Activated CD8-positive, alpha-beta memory T cell treated with anti-CD3 and anti-CD28 coated beads, Interleukin-2, amount 10 ng/mL, durations not matched to agents 7 days and 5 days (primary cell): ENCODE measurements around the gene MYOM1. TPM values are rescaled to one million over a fixed set of nuclear protein-coding genes. Genes with fewer than 3 reads are reported as not detected.

Experiments used
- ATAC-seq: fragments of 150-1000 bp; cut with Tn5 transposase; one replicate; pipeline ENCODE4 v1.10.0; 2021; ENCODE audit warnings: moderate library complexity
- CTCF ChIA-PET: fragments of 350-600 bp; sonication (Branson Sonifier 250); formaldehyde crosslinking; loops from one replicate; lab custom pipeline; 2021; ENCODE audit warnings: antibody characterized with exemption; lab: Charles Lee
- DNase-seq: peaks from one replicate; pipeline ENCODE4 v3.0.0-alpha.2; 2020
- H3K27ac Mint-ChIP-seq: one replicate; pipeline ENCODE4 v1.8.0; 2021; ENCODE audit warnings: mild to moderate bottlenecking, mixed read lengths
- H3K27me3 Mint-ChIP-seq: one replicate; pipeline ENCODE4 v1.8.0; 2021; ENCODE audit warnings: mixed read lengths
- H3K36me3 Mint-ChIP-seq: one replicate; pipeline ENCODE4 v1.8.0; 2021; ENCODE audit warnings: mild to moderate bottlenecking, mixed read lengths
- H3K4me1 Mint-ChIP-seq: one replicate; pipeline ENCODE4 v1.8.0; 2021; ENCODE audit warnings: mixed read lengths
- H3K4me3 Mint-ChIP-seq: one replicate; pipeline ENCODE4 v1.8.0; 2021; ENCODE audit warnings: mild to moderate bottlenecking, moderate library complexity, mixed read lengths
- H3K9me3 Mint-ChIP-seq: one replicate; pipeline ENCODE4 v1.8.0; 2022; ENCODE audit warnings: low read depth, mixed read lengths
- total RNA-seq, 2 experiments: library from RNA; stranded (reverse); gene quantifications; one replicate each; pipeline ENCODE4 v1.2.3, GENCODE V29; 2021

The MYOM1 gene
- total RNA-seq, 2 experiments from 2014 or later: 1.6 to 3.8 TPM

- CTCF ChIA-PET: interaction anchor here (2.1 kb wide), 1 partner anchor 25 kb away, joined by 7 read pairs; no protein-coding TSS in a partner anchor
- no peak overlapping the region for H3K27ac Mint-ChIP-seq
- no peaks in the 10 kb centered on the region for H3K36me3 Mint-ChIP-seq
- H3K4me3 Mint-ChIP-seq: no peak overlapping the region
- H3K4me1 Mint-ChIP-seq: no peaks in the 10 kb centered on the region
- no peak for ATAC-seq
- no peak for DNase-seq
- H3K27me3 Mint-ChIP-seq: no peaks in the 10 kb centered on the region
- H3K9me3 Mint-ChIP-seq: no peaks in the 10 kb centered on the region
Measured at GRCh38 chr18:3103576-3103975, 116.2 kb downstream of the MYOM1 start.

GRCh38 chr18:3102983-3103382, 116.8 kb downstream of the MYOM1 start:
- Mint-ChIP-seq H3K4me1 (peaks cover under 1% of the 10 kb centered on the region), H3K27me3 (no peaks in the 10 kb centered on the region), H3K9me3 (no peaks in the 10 kb centered on the region), H3K4me3 (no peak overlapping the region), H3K27ac (no peak overlapping the region), H3K36me3 (no peaks in the 10 kb centered on the region)
- CTCF ChIA-PET: interaction anchor here (2.1 kb wide), 1 partner anchor 26 kb away, joined by 7 read pairs; no protein-coding TSS in a partner anchor
- no peak for ATAC-seq
- DNase-seq: no peak

- Mint-ChIP-seq H3K27me3 (no peaks in the 10 kb centered on the region), H3K4me3 (no peak overlapping the region)
Measured at GRCh38 chr18:3100498-3101132, 119.2 kb downstream of the MYOM1 start.

GRCh38 chr18:3099327-3099726, 120.4 kb downstream of the MYOM1 start:
- H3K27me3 Mint-ChIP-seq: no peaks in the 10 kb centered on the region
- no peak overlapping the region for H3K4me3 Mint-ChIP-seq
- H3K27ac Mint-ChIP-seq: no peak overlapping the region
- no peaks in the 10 kb centered on the region for H3K36me3 Mint-ChIP-seq
- CTCF ChIA-PET: no interaction called here
- no peak for DNase-seq
- no peak for ATAC-seq
- no peaks in the 10 kb centered on the region for H3K9me3 Mint-ChIP-seq
- peaks cover 12% of the 10 kb centered on the region for H3K4me1 Mint-ChIP-seq

More at GRCh38 chr18:3100498-3101132, 119.2 kb downstream of the MYOM1 start:
- DNase-seq (no peak), ATAC-seq (no peak)
- Mint-ChIP-seq H3K36me3 (no peaks in the 10 kb centered on the region), H3K9me3 (no peaks in the 10 kb centered on the region), H3K27ac (no peak overlapping the region), H3K4me1 (peaks cover 12% of the 10 kb centered on the region)
- CTCF ChIA-PET: interaction anchor here (0.7 to 2.4 kb wide), 4 partner anchors 28 to 51 kb away, joined by 3 to 9 read pairs (median 4); no protein-coding TSS in a partner anchor

GRCh38 chr18:3097082-3097481, 122.7 kb downstream of the MYOM1 start:
- Mint-ChIP-seq H3K9me3 (no peaks in the 10 kb centered on the region), H3K27me3 (no peaks in the 10 kb centered on the region), H3K27ac (no peak overlapping the region), H3K36me3 (no peaks in the 10 kb centered on the region), H3K4me1 (peaks cover 12% of the 10 kb centered on the region), H3K4me3 (no peak overlapping the region)
- DNase-seq (no peak), ATAC-seq (peak; percentile 60)
- CTCF ChIA-PET: interaction anchor here (0.7 to 1.7 kb wide), 4 partner anchors 8 to 34 kb away, joined by 4 to 10 read pairs (median 6); no protein-coding TSS in a partner anchor

- peaks cover 12% of the 10 kb centered on the region for H3K4me1 Mint-ChIP-seq
- ATAC-seq (no peak), DNase-seq (no peak)
- no peaks in the 10 kb centered on the region for H3K36me3 Mint-ChIP-seq
- no peaks in the 10 kb centered on the region for H3K9me3 Mint-ChIP-seq
- CTCF ChIA-PET: interaction anchor here (1.0 to 1.7 kb wide), 3 partner anchors 33 to 134 kb away, joined by 3 to 10 read pairs (median 4); no protein-coding TSS in a partner anchor
- no peak overlapping the region for H3K4me3 Mint-ChIP-seq
- H3K27me3 Mint-ChIP-seq: no peaks in the 10 kb centered on the region
- H3K27ac Mint-ChIP-seq: no peak overlapping the region
Measured at GRCh38 chr18:3095921-3096320, 123.8 kb downstream of the MYOM1 start.

GRCh38 chr18:3094338-3094684, 125.5 kb downstream of the MYOM1 start:
- H3K4me1 Mint-ChIP-seq: peaks cover 12% of the 10 kb centered on the region
- H3K4me3 Mint-ChIP-seq: no peak overlapping the region
- ATAC-seq (no peak), DNase-seq (no peak)
- H3K27ac Mint-ChIP-seq: no peak overlapping the region
- H3K9me3 Mint-ChIP-seq: no peaks in the 10 kb centered on the region
- no peaks in the 10 kb centered on the region for H3K27me3 Mint-ChIP-seq
- CTCF ChIA-PET: interaction anchor here (0.9 to 1.2 kb wide), 2 partner anchors 35 to 84 kb away, joined by 3 read pairs; no protein-coding TSS in a partner anchor
- no peaks in the 10 kb centered on the region for H3K36me3 Mint-ChIP-seq

GRCh38 chr18:3093624-3094337, 126.0 kb downstream of the MYOM1 start:
- H3K4me3 Mint-ChIP-seq: no peak overlapping the region
- H3K27ac Mint-ChIP-seq: no peak overlapping the region
- ATAC-seq (no peak), DNase-seq (no peak)
- peaks cover 12% of the 10 kb centered on the region for H3K4me1 Mint-ChIP-seq
- no peaks in the 10 kb centered on the region for H3K9me3 Mint-ChIP-seq
- CTCF ChIA-PET: interaction anchor here (0.9 to 1.2 kb wide), 2 partner anchors 36 to 83 kb away, joined by 3 read pairs; no protein-coding TSS in a partner anchor
- no peaks in the 10 kb centered on the region for H3K27me3 Mint-ChIP-seq
- H3K36me3 Mint-ChIP-seq: no peaks in the 10 kb centered on the region

GRCh38 chr18:3092727-3093126, 127.0 kb downstream of the MYOM1 start:
- H3K27me3 Mint-ChIP-seq: no peaks in the 10 kb centered on the region
- H3K9me3 Mint-ChIP-seq: no peaks in the 10 kb centered on the region
- no peak for ATAC-seq
- peaks cover 13% of the 10 kb centered on the region for H3K4me1 Mint-ChIP-seq
- DNase-seq: no peak
- CTCF ChIA-PET: no interaction called here
- no peaks in the 10 kb centered on the region for H3K36me3 Mint-ChIP-seq
- H3K27ac Mint-ChIP-seq: no peak overlapping the region
- no peak overlapping the region for H3K4me3 Mint-ChIP-seq

- CTCF ChIA-PET: interaction anchor here (0.8 to 2.0 kb wide), 7 partner anchors 16 to 157 kb away, joined by 3 to 8 read pairs (median 3); no protein-coding TSS in a partner anchor
- Mint-ChIP-seq H3K36me3 (no peaks in the 10 kb centered on the region), H3K4me1 (peaks cover 3% of the 10 kb centered on the region), H3K27ac (no peak overlapping the region), H3K4me3 (no peak overlapping the region), H3K9me3 (no peaks in the 10 kb centered on the region), H3K27me3 (no peaks in the 10 kb centered on the region)
- DNase-seq: no peak
- ATAC-seq: no peak
Measured at GRCh38 chr18:3089579-3089978, 130.2 kb downstream of the MYOM1 start.

- H3K27me3 Mint-ChIP-seq: no peaks in the 10 kb centered on the region
- no peaks in the 10 kb centered on the region for H3K36me3 Mint-ChIP-seq
- CTCF ChIA-PET: interaction anchor here (0.8 to 2.0 kb wide), 8 partner anchors 8 to 155 kb away, joined by 3 to 7 read pairs (median 4); no protein-coding TSS in a partner anchor
- no peak overlapping the region for H3K27ac Mint-ChIP-seq
- H3K4me1 Mint-ChIP-seq: peaks cover 3% of the 10 kb centered on the region
- no peaks in the 10 kb centered on the region for H3K9me3 Mint-ChIP-seq
- no peak for DNase-seq
- H3K4me3 Mint-ChIP-seq: no peak overlapping the region
- no peak for ATAC-seq
Measured at GRCh38 chr18:3088449-3088848, 131.3 kb downstream of the MYOM1 start.

- Mint-ChIP-seq H3K36me3 (no peaks in the 10 kb centered on the region), H3K4me3 (no peak overlapping the region), H3K9me3 (no peaks in the 10 kb centered on the region), H3K27ac (no peak overlapping the region), H3K4me1 (peaks cover 3% of the 10 kb centered on the region), H3K27me3 (no peaks in the 10 kb centered on the region)
- CTCF ChIA-PET: interaction anchor here (0.7 to 1.8 kb wide), 4 partner anchors 10 to 100 kb away, joined by 3 to 7 read pairs (median 3); no protein-coding TSS in a partner anchor
- ATAC-seq: no peak
- DNase-seq: no peak
Measured at GRCh38 chr18:3086871-3087270, 132.9 kb downstream of the MYOM1 start.

- Mint-ChIP-seq H3K9me3 (no peaks in the 10 kb centered on the region), H3K27me3 (no peaks in the 10 kb centered on the region), H3K36me3 (no peaks in the 10 kb centered on the region), H3K27ac (no peak overlapping the region), H3K4me3 (no peak overlapping the region), H3K4me1 (peaks cover 3% of the 10 kb centered on the region)
- CTCF ChIA-PET: interaction anchor here (0.9 kb wide), 1 partner anchor 24 kb away, joined by 3 read pairs; no protein-coding TSS in a partner anchor
- ATAC-seq (no peak), DNase-seq (no peak)
Measured at GRCh38 chr18:3085612-3086011, 134.2 kb downstream of the MYOM1 start.
